ENCODE measurements around the gene CLDND2.

CLDND2 gene

DNA sequence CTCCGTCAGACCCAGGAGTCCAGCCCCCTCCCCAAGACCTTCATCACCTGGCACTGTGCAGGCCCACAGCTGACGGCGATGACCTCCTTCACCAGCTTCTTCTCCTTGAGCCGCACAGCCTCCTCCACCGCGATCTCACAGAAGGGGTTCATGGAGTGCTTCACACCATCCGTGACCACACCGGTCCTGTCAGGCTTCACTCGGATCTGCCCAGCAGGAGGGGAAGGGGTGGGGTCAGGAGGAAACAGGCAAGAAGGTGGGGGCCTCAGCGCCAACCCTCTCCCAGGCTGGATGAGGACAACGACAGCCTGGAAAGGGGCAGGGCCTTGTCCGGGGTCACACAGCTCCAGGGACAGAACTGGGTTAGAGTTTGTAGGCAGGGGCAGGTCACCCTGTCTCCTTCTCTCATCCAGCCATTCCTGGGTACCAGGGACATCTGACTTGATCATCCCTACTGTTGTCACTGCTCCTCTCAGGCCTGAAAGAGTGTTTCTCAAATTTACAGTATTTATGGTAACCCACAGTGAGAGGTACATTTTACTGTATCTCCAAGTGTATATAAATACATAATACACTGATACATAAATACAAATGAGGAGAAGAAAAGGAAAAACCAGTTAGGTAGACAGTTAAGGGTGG is 14.6 kb downstream of the CLDND2 start:
- DNase-seq = no peak

- DNase-seq = no peak
These were observed 15.9 kb downstream of the CLDND2 start for GRCh38 chr19:51352783-51353360.

GRCh38 chr19:51351266-51351990 is 17.4 kb downstream of the CLDND2 start:
- no peak for DNase-seq

DNA sequence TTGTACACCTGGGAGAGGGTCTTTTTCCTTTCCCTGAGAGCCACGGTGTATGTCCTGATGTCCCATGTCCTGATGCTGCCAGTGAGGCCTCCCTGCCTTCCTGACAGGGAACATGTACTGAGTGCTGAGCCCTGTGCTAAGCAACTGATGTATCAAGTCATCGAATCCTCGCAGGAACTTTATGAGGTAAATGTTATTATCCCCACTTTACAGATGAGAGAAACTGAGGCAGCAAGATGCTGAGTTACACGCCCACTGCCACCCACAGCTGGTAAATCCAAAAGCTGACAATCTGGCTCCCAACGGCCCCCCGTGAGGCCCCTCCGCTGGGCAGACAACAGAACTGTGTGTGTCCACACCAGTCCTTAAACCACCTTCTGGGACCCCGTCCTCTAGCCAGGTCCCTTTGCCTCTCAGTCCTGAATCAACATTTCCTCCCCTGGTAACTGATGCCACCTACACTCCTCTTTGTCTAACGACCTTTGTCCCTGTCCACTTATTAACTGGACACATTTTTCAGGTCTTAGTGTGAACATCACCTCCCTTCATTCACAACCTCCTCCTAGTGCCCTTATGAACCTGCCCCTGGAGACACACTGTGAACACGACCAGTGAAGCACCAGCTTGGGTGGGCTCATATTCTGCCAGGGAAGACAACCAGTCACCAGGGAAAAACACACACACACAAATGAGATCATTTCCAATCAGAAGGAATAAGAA is 21.4 kb downstream of the CLDND2 start:
- DNase-seq = no peak

DNA sequence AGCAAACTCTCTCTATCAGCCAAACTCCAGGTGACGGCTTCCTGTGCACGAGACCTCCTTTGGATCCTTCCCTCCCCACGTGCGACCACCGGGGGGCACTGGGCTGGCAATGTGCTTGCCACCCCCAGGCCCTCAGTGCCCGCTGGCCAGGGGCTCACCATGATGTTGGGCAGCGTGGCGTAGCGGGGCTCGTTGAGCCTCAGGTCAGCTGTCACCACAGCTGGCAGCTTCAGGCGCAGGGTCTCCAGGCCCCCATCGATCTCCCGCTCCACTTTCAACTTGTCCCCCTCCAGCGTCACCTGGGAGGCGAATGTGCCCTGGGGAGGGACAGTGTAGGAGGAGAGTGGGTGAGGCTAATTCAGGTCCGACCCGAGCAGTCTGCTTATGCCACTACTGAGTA is 22.1 kb downstream of the CLDND2 start:
- DNase-seq = no peak

GRCh38 chr19:51345076-51345620 is 23.7 kb downstream of the CLDND2 start:
- no peak for DNase-seq

DNA sequence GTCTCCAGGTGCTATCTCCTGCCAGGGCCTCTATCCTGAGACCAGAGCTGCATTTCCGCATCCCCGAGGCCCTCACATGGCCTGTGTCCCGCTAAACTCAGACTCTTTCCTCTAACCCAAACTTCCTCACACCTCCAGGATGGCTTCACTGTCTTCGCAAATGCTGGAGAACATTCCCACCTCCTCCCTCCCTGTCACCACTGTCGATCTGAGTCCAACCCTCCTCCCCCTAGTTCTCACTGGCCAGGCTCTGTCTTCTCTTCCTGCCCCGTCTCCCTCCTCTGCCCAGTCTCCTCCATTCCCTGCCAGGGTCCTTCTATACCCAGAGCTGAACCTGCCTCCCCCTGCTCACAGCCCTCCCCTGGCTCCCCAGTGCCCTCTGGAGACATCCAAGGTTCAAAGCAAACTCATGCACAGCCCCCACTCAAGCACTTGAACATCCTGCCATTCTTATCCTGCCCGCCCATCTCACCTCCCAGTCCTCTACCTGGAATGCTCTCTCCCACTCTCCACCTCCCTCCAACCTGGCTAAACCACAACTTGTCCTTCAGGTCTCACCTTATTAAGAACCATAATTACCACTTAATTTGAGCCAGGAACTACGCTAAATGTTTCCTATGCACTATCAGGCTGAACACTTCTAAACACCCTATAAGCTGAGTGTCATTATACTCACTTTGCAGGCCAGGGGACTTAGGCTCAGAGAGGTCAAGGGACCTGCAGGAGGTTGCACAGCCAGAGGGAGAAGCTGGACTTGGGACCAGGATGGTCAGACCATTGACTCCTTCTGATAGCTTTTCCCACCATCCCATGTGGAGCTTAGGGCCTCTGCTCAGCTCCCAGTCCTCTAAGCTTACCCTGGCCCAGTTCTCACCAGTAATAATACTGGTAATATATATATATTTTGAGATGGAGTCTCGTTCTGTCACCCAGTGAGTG is 25.9 kb downstream of the CLDND2 start:
- no peak for DNase-seq

GRCh38 chr19:51341976-51342580 is 26.7 kb downstream of the CLDND2 start, which contains the start of gene VSIG10L:
Gene VSIG10L, minus strand, starts transcription at chr19:51342139. Its CDS starts 15 bp downstream, at chr19:51342124.
- DNase-seq = no peak

GRCh38 chr19:51341066-51341465 is 27.7 kb downstream of the CLDND2 start:
- no peak for DNase-seq

DNA sequence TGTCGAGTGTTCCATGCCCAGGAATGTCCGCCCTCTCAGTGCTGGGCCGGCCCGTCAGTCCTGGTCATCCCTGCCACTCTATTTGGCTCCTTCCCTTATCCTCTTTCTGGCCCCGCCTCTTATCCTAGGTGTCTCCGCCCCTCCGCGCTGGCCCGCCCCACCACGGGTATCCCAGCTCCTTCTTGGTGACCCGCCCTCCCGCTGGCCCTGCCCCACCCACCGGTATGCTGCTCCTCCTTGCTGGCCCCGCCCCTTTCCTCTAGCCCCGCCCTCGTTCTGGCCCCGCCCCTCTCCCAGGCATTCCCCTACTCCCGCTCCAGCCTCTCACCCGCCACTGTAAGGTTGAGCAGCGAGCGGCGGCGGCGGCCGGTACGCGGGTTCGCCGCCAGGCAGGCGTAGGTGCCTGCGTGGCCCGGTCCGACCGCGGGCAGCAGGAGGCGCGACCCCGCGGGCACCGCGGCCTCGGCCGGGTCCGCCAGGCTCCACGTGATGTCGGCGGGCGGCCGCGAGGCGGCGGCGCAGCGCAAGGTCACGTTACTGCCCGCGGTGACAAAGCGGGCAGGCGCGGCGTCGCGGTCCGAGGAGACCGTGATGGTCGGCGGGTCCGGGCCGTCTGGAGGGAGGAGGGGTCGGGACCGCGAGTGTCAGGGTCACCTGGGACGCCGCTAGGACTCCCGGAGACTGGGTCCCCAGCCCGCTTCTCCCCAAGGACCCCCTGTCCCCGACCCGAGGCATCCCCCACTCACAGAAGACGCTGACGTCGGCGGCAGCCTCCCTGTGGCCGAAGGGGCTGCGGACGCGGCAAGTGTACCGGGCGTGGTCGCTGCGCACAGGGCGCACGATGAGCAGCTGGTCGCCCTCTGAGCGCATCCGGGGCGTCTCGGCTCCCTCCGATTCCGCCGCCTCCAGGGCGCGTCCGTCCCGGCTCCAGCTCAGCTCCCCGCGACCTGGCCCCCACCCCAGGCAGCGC is 28.8 kb downstream of the CLDND2 start:
- DNase-seq = peak; percentile 99

DNA sequence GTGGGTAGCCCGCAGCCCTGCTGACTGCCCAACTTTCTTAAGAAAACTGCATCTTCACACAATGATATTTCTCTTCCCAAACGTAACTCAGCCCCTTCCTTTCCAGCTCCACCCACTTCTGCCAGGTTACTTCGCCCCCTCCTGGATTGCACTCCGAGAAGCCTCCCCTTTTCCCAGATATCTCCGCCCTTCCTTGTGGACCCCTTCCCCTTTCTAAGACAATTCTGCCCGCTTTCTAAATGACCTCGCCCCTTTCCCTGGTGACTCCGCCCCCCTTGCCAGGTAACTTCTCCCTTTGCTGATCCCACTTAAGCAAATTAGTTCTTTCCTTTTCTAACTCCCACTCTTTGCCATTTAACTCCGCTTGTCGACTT is 29.5 kb downstream of the CLDND2 start:
- DNase-seq = no peak

DNA sequence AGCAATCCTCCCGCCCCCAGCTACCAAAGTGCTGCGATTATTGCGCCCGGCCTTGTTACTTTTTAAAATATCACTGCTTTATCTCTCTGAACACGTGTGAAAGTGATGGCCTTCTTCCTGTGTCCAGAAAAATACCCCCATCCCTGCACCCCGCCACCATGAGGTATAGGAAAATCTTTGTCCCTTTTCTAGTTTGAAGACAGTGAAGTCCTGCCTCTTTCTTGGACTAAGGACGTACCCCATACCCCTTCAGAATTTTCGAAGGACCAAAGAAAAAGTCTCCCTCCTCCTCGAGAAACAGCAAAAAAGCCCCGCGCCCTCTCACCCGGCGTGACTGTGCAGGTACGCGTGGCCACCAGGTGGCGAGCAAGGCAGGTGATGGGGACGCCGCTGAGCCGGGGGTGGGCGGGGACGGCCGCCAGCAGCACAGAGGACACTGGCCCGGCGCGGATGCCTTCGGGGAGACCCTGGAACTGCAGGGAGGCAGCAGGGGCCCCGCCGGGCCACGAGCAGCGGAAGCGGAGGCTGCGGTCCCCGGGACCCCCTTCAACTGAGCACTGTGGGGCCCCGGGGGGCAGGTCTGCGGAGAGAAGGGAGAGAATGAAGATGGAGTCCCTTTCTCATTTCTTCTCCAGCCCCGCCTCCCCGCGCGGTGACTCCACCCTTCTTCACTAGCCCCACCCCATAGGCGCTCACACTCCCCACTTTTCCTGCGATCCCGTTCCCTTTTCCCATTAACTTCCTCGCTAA is 30.1 kb downstream of the CLDND2 start:
- DNase-seq = peak; percentile 95

- DNase-seq = no peak
These were observed 30.8 kb downstream of the CLDND2 start for GRCh38 chr19:51337861-51338562.

DNA sequence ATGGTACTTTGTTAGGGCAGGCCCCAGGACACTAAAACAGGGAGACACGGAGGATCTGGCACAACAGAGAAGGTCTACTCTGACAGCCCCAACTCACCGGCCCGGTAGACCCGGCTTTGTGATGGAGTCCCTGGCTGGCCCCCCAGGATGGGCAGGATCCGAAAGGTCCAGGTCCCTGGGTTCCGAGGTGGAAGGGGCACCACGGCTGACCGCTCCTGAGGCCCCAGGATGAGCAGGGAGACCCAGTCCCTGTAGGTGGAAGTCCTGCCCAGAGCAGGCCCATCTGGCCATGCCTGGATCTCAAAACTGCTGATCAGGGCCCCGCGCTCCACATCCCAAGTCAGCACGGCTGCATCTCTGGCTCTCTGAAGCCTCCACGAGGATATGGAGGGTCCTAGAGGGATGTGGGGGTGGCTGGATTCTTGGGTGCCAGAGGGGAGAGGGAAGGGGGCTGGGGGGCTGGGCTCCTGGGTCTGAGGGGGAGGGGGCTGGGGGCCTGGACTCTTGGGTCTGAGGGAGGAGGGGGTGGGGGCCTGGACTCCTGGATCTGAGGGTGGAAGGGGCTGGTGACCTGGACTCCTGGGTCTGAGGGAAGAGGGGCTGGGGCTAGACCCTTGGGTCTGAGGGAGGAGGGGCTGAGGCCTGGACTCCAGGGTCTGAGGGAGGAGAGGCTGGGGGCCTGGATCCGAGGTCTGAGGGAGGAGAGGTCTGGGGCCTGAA is 31.5 kb downstream of the CLDND2 start:
- no peak for DNase-seq

DNA sequence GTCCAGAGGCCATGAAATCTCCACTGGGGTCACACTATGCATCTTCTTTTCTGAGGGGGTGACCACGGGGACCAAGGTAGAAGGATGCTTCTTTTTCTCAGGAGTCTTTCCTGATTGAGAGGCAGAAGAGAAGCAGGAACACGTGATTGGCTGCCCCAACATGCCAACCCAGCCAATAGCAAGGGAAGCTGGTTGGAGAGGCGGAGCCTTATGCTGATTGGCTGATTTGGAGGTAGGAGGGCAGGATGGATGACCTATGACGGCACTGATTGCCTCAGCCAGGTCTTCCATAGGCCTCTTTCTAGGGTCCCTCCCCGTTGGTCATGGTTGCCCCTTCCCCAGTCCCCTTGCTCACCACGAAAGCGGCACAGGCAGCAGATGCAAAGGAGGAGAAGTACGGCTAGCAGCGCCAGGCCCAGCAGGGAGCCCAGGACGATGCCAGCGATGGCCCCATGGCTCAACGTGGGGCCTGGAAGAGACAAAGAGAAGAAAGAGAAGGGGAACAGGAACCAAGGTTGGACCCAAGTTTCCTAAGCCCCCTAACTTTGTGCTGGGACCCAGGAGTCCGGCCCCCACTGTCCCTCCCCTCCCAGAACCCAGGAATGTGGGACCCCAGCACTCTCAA is 34.9 kb downstream of the CLDND2 start:
- DNase-seq = peak in 1 of 2 experiments; percentile 40

GRCh38 chr19:51331716-51332115 is 37.1 kb downstream of the CLDND2 start:
- DNase-seq = no peak

DNA sequence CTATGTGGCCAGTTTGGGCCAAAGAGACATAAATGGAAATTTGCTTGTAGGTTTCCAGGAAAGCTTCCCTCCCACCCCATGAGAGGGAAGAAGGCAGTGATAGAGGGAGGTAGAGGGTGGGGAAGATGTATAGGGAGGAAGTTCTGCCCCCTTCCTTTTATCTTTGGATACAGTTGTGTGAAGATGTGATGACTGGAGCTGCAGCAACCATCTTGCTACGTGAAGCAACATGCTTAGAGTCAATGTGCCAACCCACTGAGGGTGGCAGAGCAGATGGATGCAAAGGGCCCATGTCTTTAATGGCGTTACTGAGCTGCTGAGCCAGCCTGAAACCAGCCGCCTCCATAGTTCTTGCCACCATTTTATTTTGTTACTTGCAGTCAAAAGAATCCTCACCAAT is 37.6 kb downstream of the CLDND2 start:
- no peak for DNase-seq

DNA sequence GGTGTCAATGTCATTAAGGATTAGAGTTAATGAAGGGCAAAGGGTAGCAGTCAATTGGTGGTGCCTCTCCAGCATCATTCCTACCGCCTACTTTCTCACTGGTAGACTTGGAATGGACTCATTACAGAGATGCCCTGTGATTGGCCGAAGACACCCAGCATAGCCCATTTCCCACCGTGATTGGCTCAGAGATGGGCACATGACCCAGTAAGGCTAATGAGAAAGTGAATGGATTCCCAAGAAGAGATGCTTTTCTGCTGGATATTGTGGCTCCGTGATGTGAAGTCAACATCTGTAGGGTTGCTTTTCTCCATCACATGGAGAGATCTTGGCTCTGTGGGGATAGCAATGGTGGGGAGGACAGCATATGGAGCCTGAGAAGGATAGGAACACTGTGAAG is 38.4 kb downstream of the CLDND2 start:
- DNase-seq = no peak

All from activated T-cell treated with anti-CD3 and anti-CD28 coated beads, Interleukin-2, amount 50 U/mL, for 48 hours (primary cell).